GM23338 (cell line): ENCODE measurements around the gene NDUFB2. TPM values are rescaled to one million over a fixed set of nuclear protein-coding genes. Genes with fewer than 3 reads are reported as not detected.

Experiments used
- ATAC-seq: fragments of 200-7000 bp; cut with Tn5 transposase; 3 replicates; pipeline ENCODE4 v1.9.1; 2020
- DNase-seq: peaks from one replicate; pipeline ENCODE4 v3.0.0-alpha.2; 2015; ENCODE audit warnings: low spot score
- H2AFZ ChIP-seq: fragments of 200-600 bp; sonication (generic); 2 replicates; pipeline ENCODE4 v1.8.0; 2016; ENCODE audit warnings: antibody characterized with exemption, mild to moderate bottlenecking, moderate library complexity
- H3F3A ChIP-seq: fragments of 200-600 bp; sonication (generic); replicated peaks from 2 replicates; pipeline ENCODE4 v1.8.0; 2017; ENCODE audit warnings: antibody characterized with exemption, mixed run types, low read depth
- H3K27ac ChIP-seq: fragments of 200-600 bp; sonication (generic); 2 replicates; pipeline ENCODE4 v1.6.1; 2016; ENCODE audit warnings: low read depth
- H3K27me3 ChIP-seq: fragments of 200-600 bp; sonication (generic); 2 replicates; pipeline ENCODE4 v1.8.0; 2016; ENCODE audit warnings: mild to moderate bottlenecking, mixed run types, moderate library complexity; ENCODE audit not compliant: insufficient read depth
- H3K36me3 ChIP-seq: fragments of 200-600 bp; sonication (generic); 2 replicates; pipeline ENCODE4 v1.8.0; 2016; ENCODE audit warnings: mild to moderate bottlenecking; ENCODE audit not compliant: insufficient read depth
- H3K4me1 ChIP-seq: fragments of 200-600 bp; sonication (generic); 2 replicates; pipeline ENCODE4 v1.8.0; 2016; ENCODE audit warnings: mild to moderate bottlenecking, moderate library complexity; ENCODE audit not compliant: insufficient read depth
- H3K4me2 ChIP-seq: fragments of 200-600 bp; sonication (generic); 2 replicates; pipeline ENCODE4 v1.7.1; 2017; ENCODE audit warnings: mixed run types
- H3K4me3 ChIP-seq: fragments of 200-600 bp; sonication (generic); 2 replicates; pipeline ENCODE4 v1.6.1; 2016; ENCODE audit warnings: mixed run types
- H3K79me2 ChIP-seq: fragments of 200-600 bp; sonication (generic); replicated peaks from 2 replicates; pipeline ENCODE4 v1.8.0; 2017; ENCODE audit warnings: mild to moderate bottlenecking; ENCODE audit not compliant: insufficient read depth
- H3K9me2 ChIP-seq: fragments of 200-600 bp; sonication (generic); 2 replicates; pipeline ENCODE4 v1.8.0; 2017; ENCODE audit not compliant: insufficient read depth
- H4K20me1 ChIP-seq: fragments of 200-600 bp; sonication (generic); replicated peaks from 2 replicates; pipeline ENCODE4 v1.8.0; 2017; ENCODE audit warnings: mild to moderate bottlenecking; ENCODE audit not compliant: insufficient read depth
- H3K27ac Mint-ChIP-seq: 2 replicates; pipeline ENCODE4 v1.8.0; 2020; ENCODE audit warnings: inconsistent platforms, mild to moderate bottlenecking, moderate library complexity, mixed read lengths
- H3K27me3 Mint-ChIP-seq: 3 replicates; pipeline ENCODE4 v1.8.0; 2022; ENCODE audit warnings: low read depth, mild to moderate bottlenecking, moderate library complexity, mixed read lengths, inconsistent platforms; ENCODE audit not compliant: insufficient read depth, poor library complexity
- H3K36me3 Mint-ChIP-seq: 3 replicates; pipeline ENCODE4 v1.8.0; 2021; ENCODE audit warnings: low read depth, mild to moderate bottlenecking, inconsistent platforms, moderate library complexity, mixed read lengths
- H3K4me1 Mint-ChIP-seq: 3 replicates; pipeline ENCODE4 v1.8.0; 2020; ENCODE audit warnings: mild to moderate bottlenecking, inconsistent platforms, mixed read lengths
- H3K4me3 Mint-ChIP-seq: 3 replicates; pipeline ENCODE4 v1.8.0; 2021; ENCODE audit warnings: moderate library complexity, mild to moderate bottlenecking, inconsistent platforms, mixed read lengths
- H3K9me3 Mint-ChIP-seq: 3 replicates; pipeline ENCODE4 v1.8.0; 2020; ENCODE audit warnings: moderate library complexity, mild to moderate bottlenecking, inconsistent platforms, mixed read lengths
- CREB1 ChIP-seq: fragments of 250-450 bp; sonication (Bioruptor Pico); IDR thresholded peaks from 2 replicates; pipeline ENCODE4 v1.5.0; 2020; ENCODE audit warnings: low read depth, mild to moderate bottlenecking, moderate library complexity
- CTCF ChIP-seq, 2 experiments: fragments of 200-600 bp in 1 of 2; sonication (generic) in 1 of 2; conservative IDR thresholded peaks; 2 replicates each; pipeline versions ENCODE4 v1.5.1 to v1.6.1; 2016 to 2017; ENCODE audit warnings: antibody characterized with exemption in 2 of 2, low read depth in 2 of 2, mild to moderate bottlenecking in 2 of 2, moderate library complexity in 1 of 2
- ETS1 ChIP-seq: IDR thresholded peaks from 2 replicates; pipeline ENCODE4 v1.6.1; 2016; ENCODE audit warnings: antibody characterized with exemption
- EZH2 ChIP-seq: fragments of 200-600 bp; sonication (generic); IDR thresholded peaks from one replicate; pipeline ENCODE4 v1.8.0; 2017; ENCODE audit warnings: antibody characterized with exemption, mild to moderate bottlenecking, low read depth; ENCODE audit not compliant: unreplicated experiment
- EZH2phosphoT487 ChIP-seq: fragments of 200-600 bp; sonication (generic); IDR thresholded peaks from one replicate; pipeline ENCODE4 v1.8.1; 2018; ENCODE audit warnings: antibody characterized with exemption; ENCODE audit not compliant: unreplicated experiment
- NANOG ChIP-seq: IDR thresholded peaks from 2 replicates; pipeline ENCODE4 v1.6.1; 2016; ENCODE audit warnings: antibody characterized with exemption, borderline replicate concordance
- POLR2AphosphoS5 ChIP-seq: IDR thresholded peaks from 2 replicates; pipeline ENCODE4 v1.6.1; 2016; ENCODE audit warnings: antibody characterized with exemption, low read depth
- ZNF462 ChIP-seq: fragments of 250-450 bp; sonication (Bioruptor Pico); IDR thresholded peaks from 2 replicates; pipeline ENCODE4 v1.5.0; 2020; ENCODE audit warnings: mild to moderate bottlenecking, moderate library complexity
- polyA plus RNA-seq: library from polyadenylated mRNA; unstranded; fragments of >200 nt; fragmentation: Nextera tagmentation; extraction: Ambion mirVana; gene quantifications from 2 replicates; pipeline ENCODE4 v1.2.1, GENCODE V29; 2016
- total RNA-seq: library from RNA; depleted of rRNA; stranded (reverse); fragments of >200 nt; shearing (Covaris generic); gene quantifications from 2 replicates; pipeline ENCODE4 v1.2.3, GENCODE V29; 2014

Gene NDUFB2
- total and polyA plus RNA-seq, 2 experiments from 2014 or later: 306 to 382 TPM

- ATAC-seq: peak; percentile 94
- no peak overlapping the region for H3K4me3 ChIP-seq
- H3K27me3 ChIP-seq: no peaks in the 10 kb centered on the region
- H3K36me3 ChIP-seq: no peaks in the 10 kb centered on the region
- Mint-ChIP-seq H3K36me3 (peaks cover 4% of the 10 kb centered on the region; the same call in 1 of the 3 replicates), H3K4me3 (no peak overlapping the region), H3K27me3 (no peaks in the 10 kb centered on the region), H3K4me1 (peaks cover 6% of the 10 kb centered on the region; the same call in 2 of the 3 replicates), H3K9me3 (no peaks in the 10 kb centered on the region), H3K27ac (no peak overlapping the region)
- no peak overlapping the region for H3K4me2 ChIP-seq
- H3K79me2 ChIP-seq: no peaks in the 10 kb centered on the region
- no peaks in the 10 kb centered on the region for H3K4me1 ChIP-seq
- H4K20me1 ChIP-seq: no peaks in the 10 kb centered on the region
- H3K9me2 ChIP-seq: no peaks in the 10 kb centered on the region
- peak; percentile 52 for DNase-seq
- H2AFZ ChIP-seq: no peak overlapping the region
- TF ChIP-seq ZNF462 (CRISPR knock-in tag) (no peak), CREB1 (CRISPR knock-in tag) (no peak), CTCF (conservative IDR thresholded peaks at IDR 0.05; ENCODE audit: low read depth in 2 of 2) (no peak)
- no peaks in the 10 kb centered on the region for H3F3A ChIP-seq
- no peak overlapping the region for H3K27ac ChIP-seq
Observed at GRCh38 chr7:140732416-140732815, 35.9 kb downstream of the NDUFB2 start.

GRCh38 chr7:140734096-140734495 is 37.6 kb downstream of the NDUFB2 start:
- no peaks in the 10 kb centered on the region for H3K79me2 ChIP-seq
- DNase-seq: no peak
- Mint-ChIP-seq H3K36me3 (peaks cover 9% of the 10 kb centered on the region; the same call in 1 of the 3 replicates), H3K27ac (no peak overlapping the region), H3K4me1 (peaks cover 6% of the 10 kb centered on the region; the same call in 2 of the 3 replicates), H3K4me3 (no peak overlapping the region), H3K27me3 (no peaks in the 10 kb centered on the region), H3K9me3 (no peaks in the 10 kb centered on the region)
- H4K20me1 ChIP-seq: no peaks in the 10 kb centered on the region
- no peaks in the 10 kb centered on the region for H3K36me3 ChIP-seq
- no peaks in the 10 kb centered on the region for H3K9me2 ChIP-seq
- no peak for ATAC-seq
- H3F3A ChIP-seq: no peaks in the 10 kb centered on the region
- no peak overlapping the region for H3K4me3 ChIP-seq
- H2AFZ ChIP-seq: no peak overlapping the region
- H3K4me1 ChIP-seq: no peaks in the 10 kb centered on the region
- no peak overlapping the region for H3K27ac ChIP-seq
- H3K27me3 ChIP-seq: no peaks in the 10 kb centered on the region
- no peak overlapping the region for H3K4me2 ChIP-seq
- TF ChIP-seq EZH2phosphoT487 (no peak), CREB1 (CRISPR knock-in tag) (no peak), EZH2 (no peak), ETS1 (no peak), POLR2AphosphoS5 (no peak), NANOG (no peak)
